Small intestine (tissue), 7 donors: ENCODE results near the gene PTER. TPM values are rescaled to one million over a fixed set of nuclear protein-coding genes. Genes with fewer than 3 reads are reported as not detected.

Experiments used
- DNase-seq, 2 donors: peaks; one replicate each; pipeline versions ENCODE4 v3.0.0 to v3.0.0-alpha.2; 2013
- FAIRE-seq: peaks from 2 replicates; lab custom pipeline; 2012; peaks lifted over from hg19 to GRCh38; lab: Jason Lieb, UNC
- H3K27ac ChIP-seq, 3 donors: one replicate each; pipeline ENCODE4 v1.5.1; 2013; ENCODE audit warnings: low read length in 2 of 3, mild to moderate bottlenecking in 2 of 3, control low read depth in 1 of 3, inconsistent platforms in 1 of 3, low read depth in 1 of 3, moderate library complexity in 1 of 3
- H3K27me3 ChIP-seq, 3 donors: one replicate each; pipeline ENCODE4 v1.6.1; 2013; ENCODE audit warnings: low read length in 3 of 3, inconsistent platforms in 1 of 3; ENCODE audit not compliant: control insufficient read depth in 3 of 3, insufficient read depth in 3 of 3
- H3K36me3 ChIP-seq, 3 donors: one replicate each; pipeline ENCODE4 v1.6.1; 2013; ENCODE audit warnings: low read length in 3 of 3, inconsistent platforms in 1 of 3, low read depth in 1 of 3, mild to moderate bottlenecking in 1 of 3, moderate library complexity in 1 of 3; ENCODE audit not compliant: control insufficient read depth in 3 of 3, insufficient read depth in 2 of 3
- H3K4me1 ChIP-seq, 3 donors: one replicate each; pipeline ENCODE4 v1.6.1; 2013; ENCODE audit warnings: low read length in 2 of 3, inconsistent platforms in 1 of 3, low read depth in 1 of 3, mild to moderate bottlenecking in 1 of 3, moderate library complexity in 1 of 3; ENCODE audit not compliant: control insufficient read depth in 3 of 3, insufficient read depth in 2 of 3
- H3K4me3 ChIP-seq, 3 donors: one replicate each; pipeline ENCODE4 v1.5.1; 2013; ENCODE audit warnings: low read length in 3 of 3, control low read depth in 1 of 3, inconsistent platforms in 1 of 3, low read depth in 1 of 3, mild to moderate bottlenecking in 1 of 3, moderate library complexity in 1 of 3
- H3K9me3 ChIP-seq, 2 donors: one replicate each; pipeline ENCODE4 v1.6.1; 2013; ENCODE audit warnings: low read depth in 1 of 2, low read length in 1 of 2; ENCODE audit not compliant: control insufficient read depth in 2 of 2, insufficient read depth in 1 of 2
- WGBS, 3 donors: extraction: QIAGEN DNeasy Blood & Tissue Kit; methylation state at CpG; one replicate each; pipeline ENCODE4 v1.1.7; 2013; 5-methylcytosine and 5-hydroxymethylcytosine counted together
- polyA plus RNA-seq, 4 donors: library from polyadenylated mRNA; stranded (reverse) in 3 of 4; unstranded in 1 of 4; fragments of 200-250 nt in 3 of 4; fragments of 120-200 nt in 1 of 4; gene quantifications; one replicate each; pipeline versions ENCODE4 v1.2.1 to v1.2.3, GENCODE V29; 2013
- donor health status: healthy with polysubstance abuse.
- donor health status: control.
- donor health status: control.
- donor health status: Bipolar disorder and iron deficiency.
- donor health status: healthy.

Gene PTER
- polyA plus RNA-seq, 4 donors = 7.8 to 12.4 (median 10.6) TPM

GRCh38 chr10:16527452-16527851 is 90.6 kb downstream of the PTER start:
- Histone ChIP-seq H3K27ac (no peak overlapping the region), H3K4me1 (no peaks in the 10 kb centered on the region), H3K4me3 (no peak overlapping the region), H3K27me3 (peaks cover 0 to 22% (median 1%) of the 10 kb centered on the region in 3 donors), H3K9me3 (no peaks in the 10 kb centered on the region), H3K36me3 (no peaks in the 10 kb centered on the region)
- FAIRE-seq (no peak), DNase-seq (no peak)
- WGBS, 3 donors = 67 to 95% (median 90%) methylated on average over 4 of the region's 4 CpGs

GRCh38 chr10:16529853-16530252 is 93.0 kb downstream of the PTER start:
- 58 to 81% (median 69%) methylated on average over 3 of the region's 3 CpGs for WGBS, 3 donors
- no peak overlapping the region for H3K27ac ChIP-seq
- no peak overlapping the region for H3K4me3 ChIP-seq
- no peaks in the 10 kb centered on the region for H3K4me1 ChIP-seq
- no peaks in the 10 kb centered on the region for H3K27me3 ChIP-seq
- no peaks in the 10 kb centered on the region for H3K36me3 ChIP-seq
- no peak for FAIRE-seq
- no peaks in the 10 kb centered on the region for H3K9me3 ChIP-seq
- no peak for DNase-seq

GRCh38 chr10:16536155-16536554 is 99.3 kb downstream of the PTER start:
- Histone ChIP-seq H3K4me3 (no peak overlapping the region), H3K27me3 (peaks cover 0 to 2% (median 0%) of the 10 kb centered on the region in 3 donors), H3K4me1 (no peaks in the 10 kb centered on the region), H3K27ac (no peak overlapping the region), H3K36me3 (no peaks in the 10 kb centered on the region), H3K9me3 (no peaks in the 10 kb centered on the region)
- FAIRE-seq = no peak
- 90 to 94% (median 93%) methylated on average over 5 of the region's 5 CpGs for WGBS, 3 donors
- DNase-seq = no peak

GRCh38 chr10:16544099-16544498 is 107.3 kb downstream of the PTER start:
- H3K9me3 ChIP-seq = no peaks in the 10 kb centered on the region
- FAIRE-seq (no peak), DNase-seq (no peak)
- no peak overlapping the region for H3K27ac ChIP-seq
- no peaks in the 10 kb centered on the region for H3K36me3 ChIP-seq
- H3K4me1 ChIP-seq = no peaks in the 10 kb centered on the region
- H3K4me3 ChIP-seq = no peak overlapping the region
- H3K27me3 ChIP-seq = peaks cover 0 to 4% (median 0%) of the 10 kb centered on the region in 3 donors
- WGBS, 3 donors = 60 to 70% (median 63%) methylated on average over 3 of the region's 3 CpGs

GRCh38 chr10:16544591-16544990 is 107.8 kb downstream of the PTER start:
- H3K4me3 ChIP-seq = no peak overlapping the region
- H3K4me1 ChIP-seq = no peaks in the 10 kb centered on the region
- FAIRE-seq = no peak
- H3K9me3 ChIP-seq = no peaks in the 10 kb centered on the region
- H3K27me3 ChIP-seq = peaks cover 0 to 3% (median 0%) of the 10 kb centered on the region in 3 donors
- no peak for DNase-seq
- H3K27ac ChIP-seq = no peak overlapping the region
- WGBS, 3 donors = 85 to 87% (median 85%) methylated on average over 4 of the region's 4 CpGs
- no peaks in the 10 kb centered on the region for H3K36me3 ChIP-seq

GRCh38 chr10:16545116-16545736 is 108.4 kb downstream of the PTER start:
- no peak overlapping the region for H3K4me3 ChIP-seq
- H3K9me3 ChIP-seq = no peaks in the 10 kb centered on the region
- FAIRE-seq = no peak

GRCh38 chr10:16547973-16548372 is 111.2 kb downstream of the PTER start:
- Histone ChIP-seq H3K27me3 (peaks cover 0 to 3% (median 0%) of the 10 kb centered on the region in 3 donors), H3K4me1 (no peaks in the 10 kb centered on the region), H3K9me3 (no peaks in the 10 kb centered on the region), H3K4me3 (no peak overlapping the region), H3K36me3 (no peaks in the 10 kb centered on the region), H3K27ac (no peak overlapping the region)
- DNase-seq (no peak), FAIRE-seq (no peak)
- 80 to 90% (median 80%) methylated on average over 4 of the region's 4 CpGs for WGBS, 3 donors

More at GRCh38 chr10:16545116-16545736, 108.4 kb downstream of the PTER start:
- Histone ChIP-seq H3K4me1 (no peaks in the 10 kb centered on the region), H3K27ac (no peak overlapping the region), H3K27me3 (peaks cover 0 to 3% (median 0%) of the 10 kb centered on the region in 3 donors), H3K36me3 (no peaks in the 10 kb centered on the region)
- DNase-seq = peak; percentile 15 to 28
- 31 to 38% (median 31%) methylated on average over 7 of the region's 7 CpGs for WGBS, 3 donors

- Histone ChIP-seq H3K36me3 (no peaks in the 10 kb centered on the region), H3K27ac (no peak overlapping the region), H3K4me3 (no peak overlapping the region), H3K9me3 (peaks cover 0 to 3% of the 10 kb centered on the region in 2 donors), H3K27me3 (peaks cover 0 to 6% (median 0%) of the 10 kb centered on the region in 3 donors), H3K4me1 (no peaks in the 10 kb centered on the region)
- DNase-seq (no peak), FAIRE-seq (no peak)
- 67 to 76% (median 75%) methylated on average over 5 of the region's 5 CpGs for WGBS, 3 donors
Observed at GRCh38 chr10:16559236-16559773, 122.5 kb downstream of the PTER start.
